Activated naive CD4-positive, alpha-beta T cell treated with anti-CD3 and anti-CD28 coated beads, Interleukin-2, amount 50 U/mL, for 16 hours (primary cell): ENCODE data around the gene WNT5A.

Experiments used
- DNase-seq: peaks from one replicate; pipeline ENCODE4 v3.0.0-alpha.2; 2020

The WNT5A gene

GRCh38 chr3:55486857-55487380 is at the start of gene WNT5A:
Gene WNT5A (minus strand): TSS chr3:55487306. CDS start chr3:55486985, 321 bp downstream.
- no peak for DNase-seq

- no peak for DNase-seq
Measured at GRCh38 chr3:55534876-55535275, 47.8 kb upstream of the WNT5A start.

- no peak for DNase-seq
Measured at GRCh38 chr3:55532806-55533205, 45.7 kb upstream of the WNT5A start.

- no peak for DNase-seq
Measured at GRCh38 chr3:55531321-55531720, 44.2 kb upstream of the WNT5A start.

GRCh38 chr3:55527361-55527760 is 40.3 kb upstream of the WNT5A start:
- no peak for DNase-seq

- no peak for DNase-seq
Measured at GRCh38 chr3:55526332-55527030, 39.4 kb upstream of the WNT5A start.

GRCh38 chr3:55525436-55525835 is 38.3 kb upstream of the WNT5A start:
- no peak for DNase-seq

GRCh38 chr3:55524565-55525244 is 37.6 kb upstream of the WNT5A start:
- DNase-seq = no peak

- DNase-seq = no peak
Measured at GRCh38 chr3:55523471-55523870, 36.4 kb upstream of the WNT5A start.

- DNase-seq = no peak
Measured at GRCh38 chr3:55521738-55522421, 34.8 kb upstream of the WNT5A start.

- DNase-seq = no peak
Measured at GRCh38 chr3:55521064-55521737, 34.1 kb upstream of the WNT5A start.

- no peak for DNase-seq
Measured at GRCh38 chr3:55519019-55519418, 31.9 kb upstream of the WNT5A start.

- DNase-seq = no peak
Measured at GRCh38 chr3:55518451-55518850, 31.3 kb upstream of the WNT5A start.

GRCh38 chr3:55516392-55517030 is 29.4 kb upstream of the WNT5A start:
- no peak for DNase-seq

- DNase-seq = no peak
Measured at GRCh38 chr3:55515550-55516246, 28.6 kb upstream of the WNT5A start.

- DNase-seq = no peak
Measured at GRCh38 chr3:55514962-55515361, 27.9 kb upstream of the WNT5A start.

- DNase-seq = no peak
Measured at GRCh38 chr3:55512571-55513343, 25.7 kb upstream of the WNT5A start.

GRCh38 chr3:55511895-55512570 is 24.9 kb upstream of the WNT5A start:
- no peak for DNase-seq

GRCh38 chr3:55508335-55508734 is 21.2 kb upstream of the WNT5A start:
- no peak for DNase-seq

GRCh38 chr3:55507808-55508207 is 20.7 kb upstream of the WNT5A start:
- no peak for DNase-seq

- no peak for DNase-seq
Measured at GRCh38 chr3:55505776-55506175, 18.7 kb upstream of the WNT5A start.
